Transverse colon (tissue), 4 donors: Measurements from ENCODE around the gene MTFP1. TPM values are rescaled to one million over a fixed set of nuclear protein-coding genes. Genes with fewer than 3 reads are reported as not detected.

ENCODE experiments used
- DNase-seq: peaks from one replicate; pipeline ENCODE4 v3.0.0-alpha.2; 2019
- H3K27ac ChIP-seq, 4 donors: fragments of 200-600 bp; sonication (generic); 2 replicates each; pipeline ENCODE4 v1.5.1; 2016 to 2018; ENCODE audit warnings: inconsistent platforms in 4 of 4
- H3K27me3 ChIP-seq: fragments of 200-600 bp; sonication (generic); 2 replicates; pipeline ENCODE4 v1.5.1; 2017; ENCODE audit warnings: inconsistent platforms
- H3K36me3 ChIP-seq, 4 donors: fragments of 200-600 bp; sonication (generic); 2 replicates each; pipeline ENCODE4 v1.5.1; 2017 to 2019; ENCODE audit warnings: inconsistent platforms in 4 of 4
- H3K4me1 ChIP-seq, 4 donors: fragments of 200-600 bp; sonication (generic); 2 replicates each; pipeline ENCODE4 v1.5.1; 2017 to 2020; ENCODE audit warnings: inconsistent platforms in 4 of 4
- H3K4me3 ChIP-seq, 4 donors: fragments of 200-600 bp; sonication (generic); 1 replicate in 1 of 4; 2 replicates in 3 of 4; pipeline versions ENCODE4 v1.5.1 to v1.6.1; 2017 to 2019; ENCODE audit warnings: inconsistent platforms in 4 of 4
- H3K9me3 ChIP-seq, 2 donors: fragments of 200-600 bp; sonication (generic); 2 replicates each; pipeline ENCODE4 v1.5.1; 2017 to 2019; ENCODE audit warnings: inconsistent platforms in 2 of 2
- EP300 ChIP-seq: sonication (generic); formaldehyde crosslinking; IDR thresholded peaks from one replicate; pipeline ENCODE4 v1.6.1; 2017; ENCODE audit warnings: antibody characterized with exemption, low read depth
- POLR2A ChIP-seq: fragments of 450-650 bp; IDR thresholded peaks from one replicate; pipeline ENCODE4 v1.6.1; 2016; ENCODE audit warnings: antibody characterized with exemption, mild to moderate bottlenecking, moderate library complexity
- POLR2AphosphoS5 ChIP-seq, 3 donors: sonication (generic); formaldehyde crosslinking; IDR thresholded peaks; one replicate each; pipeline ENCODE4 v1.6.1; 2016; ENCODE audit warnings: antibody characterized with exemption in 3 of 3
- WGBS, 2 donors: methylation state at CpG; one replicate each; pipeline ENCODE4 v1.1.5; 2018; ENCODE audit warnings: low coverage in 1 of 2; 5-methylcytosine and 5-hydroxymethylcytosine counted together
- in situ Hi-C, 4 donors: fragments of 200-750 bp; cut with MboI; loops; one replicate each; pipeline versions ENCODE4 v1.15.0 to v1.15.1; 2017; ENCODE audit warnings: low sequenced_read_pairs in 3 of 4, low pct_ligation_motif_present in 1 of 4, low pct_unique_long_range_greater_than_20kb in 1 of 4
- intact Hi-C: fragments of 100-400 bp; cut with DNase I; formaldehyde crosslinking; loops from one replicate; pipeline ENCODE4 v1.15.1; 2023; ENCODE audit warnings: low total_unique reads
- total RNA-seq, 4 donors: library from RNA; depleted of rRNA; stranded (reverse); fragments of >200 nt; gene quantifications; one replicate each; pipeline ENCODE4 v1.1.0, GENCODE V29; 2016
- TF ChIP-seq, protein P1 (sequence below), 5 experiments: fragments of 200-600 bp in 3 of 5; fragments of 450-650 bp in 2 of 5; sonication (generic) in 3 of 5; IDR thresholded peaks; 1 replicate in 2 of 5; 2 replicates in 3 of 5; pipeline ENCODE4 v1.5.1; 2016 to 2017; ENCODE audit warnings: antibody characterized with exemption in 5 of 5, inconsistent platforms in 3 of 5, mild to moderate bottlenecking in 2 of 5, moderate library complexity in 1 of 5

MTFP1 gene
- total RNA-seq, 4 donors from 2014 or later, result 2.0 to 48.6 (median 21.4) TPM

DNA sequence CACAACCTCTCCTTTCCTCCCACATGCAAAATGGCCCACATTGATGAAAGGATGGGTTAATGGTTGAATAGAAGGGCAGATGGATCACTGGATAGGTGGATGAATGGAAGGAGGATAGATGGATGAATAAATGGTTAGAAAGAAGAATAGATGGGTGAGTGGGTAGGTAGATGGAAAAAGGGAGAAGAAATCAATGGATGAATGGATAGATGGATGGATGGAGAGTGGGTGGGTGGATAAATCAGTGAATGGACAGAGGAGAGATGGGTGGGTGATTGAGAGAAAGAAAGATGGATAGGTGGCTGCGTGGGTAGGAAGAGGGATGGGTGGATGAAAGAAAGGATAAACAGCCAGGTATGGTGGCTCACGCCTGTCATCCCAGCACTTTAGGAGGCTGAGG, 45.1 kb downstream of the MTFP1 start:
- in situ Hi-C loops, result no loop called here
- intact Hi-C loops, result loop anchor here (2.0 kb wide), 1 partner anchor 46 kb away; no protein-coding TSS in a partner anchor
- Histone ChIP-seq H3K27ac (no peak overlapping the region), H3K4me3 (no peak overlapping the region), H3K4me1 (no peaks in the 10 kb centered on the region), H3K27me3 (peaks cover 9% of the 10 kb centered on the region), H3K9me3 (no peaks in the 10 kb centered on the region), H3K36me3 (no peaks in the 10 kb centered on the region)
- no peak for DNase-seq
- TF ChIP-seq POLR2AphosphoS5 (IDR thresholded peaks at IDR 0.05) (no peak), EP300 (no peak), POLR2A (no peak)
- TF ChIP-seq, protein P1, sequence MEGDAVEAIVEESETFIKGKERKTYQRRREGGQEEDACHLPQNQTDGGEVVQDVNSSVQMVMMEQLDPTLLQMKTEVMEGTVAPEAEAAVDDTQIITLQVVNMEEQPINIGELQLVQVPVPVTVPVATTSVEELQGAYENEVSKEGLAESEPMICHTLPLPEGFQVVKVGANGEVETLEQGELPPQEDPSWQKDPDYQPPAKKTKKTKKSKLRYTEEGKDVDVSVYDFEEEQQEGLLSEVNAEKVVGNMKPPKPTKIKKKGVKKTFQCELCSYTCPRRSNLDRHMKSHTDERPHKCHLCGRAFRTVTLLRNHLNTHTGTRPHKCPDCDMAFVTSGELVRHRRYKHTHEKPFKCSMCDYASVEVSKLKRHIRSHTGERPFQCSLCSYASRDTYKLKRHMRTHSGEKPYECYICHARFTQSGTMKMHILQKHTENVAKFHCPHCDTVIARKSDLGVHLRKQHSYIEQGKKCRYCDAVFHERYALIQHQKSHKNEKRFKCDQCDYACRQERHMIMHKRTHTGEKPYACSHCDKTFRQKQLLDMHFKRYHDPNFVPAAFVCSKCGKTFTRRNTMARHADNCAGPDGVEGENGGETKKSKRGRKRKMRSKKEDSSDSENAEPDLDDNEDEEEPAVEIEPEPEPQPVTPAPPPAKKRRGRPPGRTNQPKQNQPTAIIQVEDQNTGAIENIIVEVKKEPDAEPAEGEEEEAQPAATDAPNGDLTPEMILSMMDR (IDR thresholded peaks at IDR 0.05), result no peak
- WGBS, 2 donors, result 71 to 81% methylated on average over 2 of the region's 2 CpGs

DNA sequence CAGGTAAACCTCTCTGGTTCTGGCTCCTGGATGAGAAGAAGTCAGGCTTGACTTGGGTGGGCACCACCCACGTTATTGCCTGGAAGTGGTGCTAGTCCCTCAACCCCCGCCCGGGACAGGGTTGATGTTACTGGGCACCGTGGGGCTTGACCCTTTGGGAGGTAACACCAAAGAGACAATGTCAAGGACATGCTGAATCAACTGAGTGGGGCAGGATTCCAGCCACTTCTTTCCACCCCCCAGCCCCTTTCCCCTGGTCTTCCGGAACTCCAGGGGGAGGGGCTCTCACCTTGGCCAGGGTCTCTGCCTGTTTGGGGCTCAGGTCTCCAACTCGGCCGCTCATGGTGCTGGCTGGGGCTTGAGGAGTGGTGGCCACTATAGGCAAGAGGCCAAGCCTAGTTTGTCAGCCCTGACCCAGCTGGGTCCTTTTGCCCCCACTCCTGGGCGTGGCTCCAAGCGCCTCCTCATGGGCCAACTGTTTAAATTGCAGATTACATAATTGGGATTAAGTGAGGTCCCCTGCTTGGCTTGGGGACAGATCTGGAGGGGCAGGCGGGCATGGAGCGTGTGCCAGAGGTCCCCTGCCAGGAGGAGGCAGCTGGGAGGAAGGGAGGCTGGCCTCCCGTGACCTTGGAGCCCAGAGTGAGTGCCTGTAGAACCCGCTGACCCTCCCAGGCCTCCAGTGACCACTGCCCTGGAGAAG, 46.2 kb downstream of the MTFP1 start, which contains the start of gene SEC14L3:
Gene SEC14L3 (minus strand): TSS at position 402 of the 703 bp plus-strand sequence. CDS start 59 bp downstream, at position 343.
- Histone ChIP-seq H3K9me3 (no peaks in the 10 kb centered on the region), H3K36me3 (no peaks in the 10 kb centered on the region), H3K27me3 (peaks cover 9% of the 10 kb centered on the region), H3K4me3 (no peak within 1 kb of the TSS), H3K4me1 (no peaks in the 10 kb centered on the region), H3K27ac (no peak within 1 kb of the TSS)
- in situ Hi-C loops, result no loop called here
- DNase-seq, result no peak
- intact Hi-C loops, result loop anchor here (2.0 kb wide), 1 partner anchor 45 kb away; no protein-coding TSS in a partner anchor
- WGBS, 2 donors, result 62% methylated on average over 13 of the region's 13 CpGs; no CpG with 5 or more reads in 1 of the 2 donors
- TF ChIP-seq, protein P1 (IDR thresholded peaks at IDR 0.05), result no peak
- TF ChIP-seq POLR2AphosphoS5 (IDR thresholded peaks at IDR 0.05) (no peak), POLR2A (no peak), EP300 (no peak)

DNA sequence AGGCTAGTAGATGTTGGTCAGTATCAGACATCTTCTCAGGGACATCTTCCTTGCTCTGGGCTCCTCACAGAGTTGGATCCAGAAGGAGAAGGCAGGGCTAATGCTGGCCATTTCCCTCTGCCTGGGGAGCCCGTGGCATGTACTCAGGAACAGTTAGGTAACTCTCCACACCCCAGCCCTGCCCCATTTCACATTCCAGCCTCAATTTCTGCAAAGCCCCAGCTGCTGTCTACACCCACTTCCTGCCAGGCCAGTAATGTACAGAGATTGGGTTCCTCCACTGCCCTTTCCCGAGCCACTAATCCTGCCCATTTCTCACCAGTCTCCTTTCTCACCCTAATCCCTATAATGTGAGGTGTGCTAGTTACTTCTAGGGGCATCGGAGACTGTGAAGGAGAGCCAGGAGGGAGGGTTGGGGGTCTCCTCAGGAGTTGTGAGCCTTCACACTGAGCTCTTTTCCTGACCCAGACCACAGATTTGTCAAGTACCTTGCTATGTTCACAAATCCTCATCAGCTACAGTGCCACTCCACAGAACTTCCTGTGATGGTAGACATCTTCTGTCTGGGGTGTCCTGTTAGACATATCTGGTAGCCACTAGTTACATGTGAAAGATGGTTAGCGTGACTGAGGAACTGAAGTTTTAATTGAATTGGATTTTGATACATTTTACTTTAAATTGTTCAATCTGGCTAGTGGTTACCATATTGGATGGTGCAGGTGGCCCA, 47.6 kb downstream of the MTFP1 start:
- Histone ChIP-seq H3K4me1 (no peaks in the 10 kb centered on the region), H3K27me3 (peaks cover 9% of the 10 kb centered on the region), H3K36me3 (no peaks in the 10 kb centered on the region), H3K4me3 (no peak overlapping the region), H3K27ac (no peak overlapping the region), H3K9me3 (no peaks in the 10 kb centered on the region)
- in situ Hi-C loops, result no loop called here
- no peak for DNase-seq
- 20 to 69% methylated on average over 1 to 4 of the region's 4 CpGs for WGBS, 2 donors
- intact Hi-C loops, result no loop called here
- TF ChIP-seq POLR2AphosphoS5 (IDR thresholded peaks at IDR 0.05) (no peak), POLR2A (no peak), EP300 (no peak)
- TF ChIP-seq, protein P1 (IDR thresholded peaks at IDR 0.05), result no peak

DNA sequence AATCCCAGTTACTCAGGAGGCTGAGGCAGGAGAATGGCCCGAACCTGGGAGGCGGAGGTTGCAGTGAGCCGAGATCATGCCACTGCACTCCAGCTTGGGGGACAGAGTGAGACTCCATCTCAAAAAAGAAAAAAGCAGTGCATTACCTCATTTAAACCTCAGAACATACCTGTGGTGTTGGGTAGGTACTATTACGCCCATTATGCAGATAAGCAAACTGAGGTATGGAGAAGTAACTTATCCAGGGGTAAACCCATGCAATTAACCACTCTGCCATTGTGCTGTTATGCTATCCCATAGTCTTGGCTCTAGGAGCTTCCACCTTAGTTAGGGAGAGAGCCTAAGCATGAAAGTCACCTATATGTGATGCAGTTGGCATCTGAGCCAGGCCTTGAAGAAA, 48.6 kb downstream of the MTFP1 start:
- H3K27me3 ChIP-seq, result peaks cover 9% of the 10 kb centered on the region

More for the DNA sequence above, 48.6 kb downstream of the MTFP1 start:
- TF ChIP-seq EP300, result no peak
- TF ChIP-seq POLR2AphosphoS5 (IDR thresholded peaks at IDR 0.05), result no peak
- TF ChIP-seq, protein P1 (IDR thresholded peaks at IDR 0.05), result no peak
- TF ChIP-seq POLR2A, result no peak
- WGBS, 2 donors, result 91 to 98% methylated on average over 4 of the region's 4 CpGs
- in situ Hi-C loops, result no loop called here
- H3K4me3 ChIP-seq, result no peak overlapping the region
- intact Hi-C loops, result no loop called here
- DNase-seq, result no peak
- H3K4me1 ChIP-seq, result no peaks in the 10 kb centered on the region
- no peak overlapping the region for H3K27ac ChIP-seq
- no peaks in the 10 kb centered on the region for H3K36me3 ChIP-seq
- H3K9me3 ChIP-seq, result no peaks in the 10 kb centered on the region
